ENCODE measurements around the gene CTPS2.

CTPS2 gene

GRCh38 chrX:16544969-16545368 lies 167.5 kb downstream of the CTPS2 start:
- DNase-seq: no peak

All from stimulated activated CD4-positive, alpha-beta T cell treated with anti-CD3 and anti-CD28 coated beads, Interleukin-2, amount 100 ng/mL, for 24 hours (primary cell).